PC-9 (cell line): Measurements from ENCODE around the gene HES3. TPM values are rescaled to one million over a fixed set of nuclear protein-coding genes. Genes with fewer than 3 reads are reported as not detected.

Experiments
- BruUV-seq: library from RNA; stranded (reverse); fragments of 400-500 nt; replicated peaks from 2 replicates; lab custom pipeline; 2021; lab: Mats Ljungman, UMichigan
- CTCF ChIA-PET: fragments of 300-600 bp; sonication (Branson Sonifier 250); formaldehyde crosslinking; loops from one replicate; lab custom pipeline; 2022; ENCODE audit warnings: antibody characterized with exemption; lab: Charles Lee
- POLR2A ChIA-PET: fragments of 300-600 bp; sonication (Branson Sonifier 250); formaldehyde crosslinking; loops from one replicate; lab custom pipeline; 2022; ENCODE audit warnings: antibody characterized with exemption; ENCODE audit not compliant: unreplicated experiment; lab: Charles Lee
- DNase-seq, 2 experiments: peaks; one replicate each; pipeline versions ENCODE4 v3.0.0 to v3.0.0-alpha.2; 2015 to 2022; ENCODE audit warnings: mixed read lengths in 1 of 2
- H2AFZ ChIP-seq: fragments of 200-600 bp; sonication (generic); 2 replicates; pipeline ENCODE4 v1.8.1; 2017; ENCODE audit warnings: antibody characterized with exemption
- H3F3A ChIP-seq: fragments of 200-600 bp; sonication (generic); 2 replicates; pipeline ENCODE4 v1.8.1; 2017; ENCODE audit warnings: antibody characterized with exemption, mild to moderate bottlenecking, low read depth; ENCODE audit not compliant: insufficient read depth
- H3K27ac ChIP-seq: fragments of 200-600 bp; sonication (generic); 2 replicates; pipeline ENCODE4 v1.6.1; 2016; ENCODE audit warnings: mixed run types
- H3K27me3 ChIP-seq: fragments of 200-600 bp; sonication (generic); 2 replicates; pipeline ENCODE4 v1.6.1; 2016; ENCODE audit warnings: low read depth, mixed run types; ENCODE audit not compliant: insufficient read depth
- H3K36me3 ChIP-seq: fragments of 200-600 bp; sonication (generic); 2 replicates; pipeline ENCODE4 v1.6.1; 2016; ENCODE audit warnings: low read depth, mixed run types
- H3K4me1 ChIP-seq: fragments of 200-600 bp; sonication (generic); replicated peaks from 2 replicates; pipeline ENCODE4 v1.6.1; 2016; ENCODE audit warnings: mixed run types; ENCODE audit not compliant: insufficient read depth
- H3K4me2 ChIP-seq: fragments of 200-600 bp; sonication (generic); 2 replicates; pipeline ENCODE4 v1.6.1; 2017; ENCODE audit warnings: mixed run types
- H3K4me3 ChIP-seq: fragments of 200-600 bp; sonication (generic); 2 replicates; pipeline ENCODE4 v1.6.1; 2016; ENCODE audit warnings: mixed run types
- H3K79me2 ChIP-seq: fragments of 200-600 bp; sonication (generic); 2 replicates; pipeline ENCODE4 v1.6.1; 2017; ENCODE audit warnings: low read depth, mixed run types
- H3K9me2 ChIP-seq: fragments of 200-600 bp; sonication (generic); 2 replicates; pipeline ENCODE4 v1.8.1; 2017; ENCODE audit warnings: mild to moderate bottlenecking; ENCODE audit not compliant: insufficient read depth
- H3K9me3 ChIP-seq: fragments of 200-600 bp; sonication (generic); 2 replicates; pipeline ENCODE4 v1.8.1; 2016; ENCODE audit warnings: low read depth; ENCODE audit not compliant: insufficient read depth
- H4K20me1 ChIP-seq: fragments of 200-600 bp; sonication (generic); 2 replicates; pipeline ENCODE4 v1.8.1; 2017; ENCODE audit not compliant: insufficient read depth
- CTCF ChIP-seq: fragments of 200-600 bp; sonication (generic); conservative IDR thresholded peaks from 2 replicates; pipeline ENCODE4 v1.6.1; 2017; ENCODE audit warnings: mixed run types, antibody characterized with exemption, mild to moderate bottlenecking, moderate library complexity
- EZH2 ChIP-seq: fragments of 200-600 bp; sonication (generic); IDR thresholded peaks from 2 replicates; pipeline ENCODE4 v1.8.0; 2017; ENCODE audit warnings: antibody characterized with exemption, low read depth
- intact Hi-C: fragments of 100-400 bp; cut with micrococcal nuclease; formaldehyde crosslinking; loops from one replicate; pipeline ENCODE4 v1.10.0; 2022; ENCODE audit not compliant: unreplicated experiment
- total RNA-seq: library from RNA; stranded (reverse); gene quantifications from 2 replicates; pipeline ENCODE4 v1.2.3, GENCODE V29; 2021

Gene HES3
- total RNA-seq, 1 experiment from 2014 or later = not detected

GRCh38 chr1:6281511-6282402 is 37.8 kb downstream of the HES3 start:
- no TSS peak for BruUV-seq
- no peak for DNase-seq
- H3K27me3 ChIP-seq = no peaks in the 10 kb centered on the region
- no peak overlapping the region for H3K4me2 ChIP-seq
- POLR2A ChIA-PET = no interaction called here
- no peak overlapping the region for H3K4me3 ChIP-seq
- no peaks in the 10 kb centered on the region for H3K79me2 ChIP-seq
- H2AFZ ChIP-seq = no peak overlapping the region
- TF ChIP-seq CTCF (no peak), EZH2 (no peak)
- no peaks in the 10 kb centered on the region for H3K9me2 ChIP-seq
- CTCF ChIA-PET = interaction anchor here (0.7 kb wide), 1 partner anchor 314 kb away, joined by 3 read pairs; no protein-coding TSS in a partner anchor
- no peaks in the 10 kb centered on the region for H4K20me1 ChIP-seq
- H3K9me3 ChIP-seq = no peaks in the 10 kb centered on the region
- intact Hi-C loops = no loop called here
- H3K36me3 ChIP-seq = no peaks in the 10 kb centered on the region
- no peaks in the 10 kb centered on the region for H3K4me1 ChIP-seq
- no peaks in the 10 kb centered on the region for H3F3A ChIP-seq
- H3K27ac ChIP-seq = no peak overlapping the region

- Histone ChIP-seq H3K79me2 (no peaks in the 10 kb centered on the region), H3K4me2 (no peak overlapping the region), H3K9me2 (no peaks in the 10 kb centered on the region), H3K27me3 (no peaks in the 10 kb centered on the region), H4K20me1 (no peaks in the 10 kb centered on the region), H3K9me3 (no peaks in the 10 kb centered on the region), H3K4me3 (no peak overlapping the region), H3K4me1 (no peaks in the 10 kb centered on the region), H3K36me3 (no peaks in the 10 kb centered on the region), H3F3A (no peaks in the 10 kb centered on the region), H2AFZ (no peak overlapping the region), H3K27ac (no peak overlapping the region)
- no peak for DNase-seq
- no TSS peak for BruUV-seq
- intact Hi-C loops = no loop called here
- POLR2A ChIA-PET = no interaction called here
- CTCF ChIA-PET = no interaction called here
- TF ChIP-seq CTCF = no peak
- TF ChIP-seq EZH2 = no peak
These were observed 38.7 kb downstream of the HES3 start for GRCh38 chr1:6282577-6283270.

DNA sequence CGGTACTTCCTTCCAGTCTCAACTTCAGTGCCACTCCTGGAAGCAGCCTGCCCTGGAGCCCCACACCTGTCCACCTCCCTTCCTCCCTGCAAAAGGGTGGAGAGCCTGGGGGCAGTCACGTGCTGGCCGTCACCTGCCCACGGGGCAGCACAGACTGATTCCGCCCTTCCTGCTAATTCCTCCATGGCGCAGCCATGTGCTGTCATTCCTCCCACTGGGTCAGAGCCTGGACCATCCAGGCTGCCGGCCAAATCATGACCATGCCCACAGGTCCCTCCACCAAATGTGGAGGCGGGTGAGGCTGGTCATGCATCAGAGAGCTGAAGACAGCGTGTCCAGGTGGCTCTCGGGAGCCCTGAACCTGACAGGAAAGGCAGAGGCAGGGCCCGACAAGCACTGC is 41.4 kb downstream of the HES3 start:
- BruUV-seq = no TSS peak
- Histone ChIP-seq H3K9me3 (no peaks in the 10 kb centered on the region), H4K20me1 (no peaks in the 10 kb centered on the region), H3K4me2 (no peak overlapping the region), H3K4me1 (no peaks in the 10 kb centered on the region), H3K36me3 (no peaks in the 10 kb centered on the region), H2AFZ (no peak overlapping the region), H3K4me3 (no peak overlapping the region), H3K9me2 (no peaks in the 10 kb centered on the region), H3K79me2 (no peaks in the 10 kb centered on the region), H3K27ac (no peak overlapping the region), H3F3A (no peaks in the 10 kb centered on the region), H3K27me3 (no peaks in the 10 kb centered on the region)
- no peak for TF ChIP-seq EZH2
- no peak for TF ChIP-seq CTCF
- ChIA-PET POLR2A (no interaction called here), CTCF (no interaction called here)
- intact Hi-C loops = no loop called here
- no peak for DNase-seq
